GM23338 (cell line): ENCODE measurements around the gene GATAD2A. TPM values are rescaled to one million over a fixed set of nuclear protein-coding genes. Genes with fewer than 3 reads are reported as not detected.

Source experiments
- ATAC-seq: fragments of 200-7000 bp; cut with Tn5 transposase; 3 replicates; pipeline ENCODE4 v1.9.1; 2020
- DNase-seq: peaks from one replicate; pipeline ENCODE4 v3.0.0-alpha.2; 2015; ENCODE audit warnings: low spot score
- H2AFZ ChIP-seq: fragments of 200-600 bp; sonication (generic); 2 replicates; pipeline ENCODE4 v1.8.0; 2016; ENCODE audit warnings: antibody characterized with exemption, mild to moderate bottlenecking, moderate library complexity
- H3F3A ChIP-seq: fragments of 200-600 bp; sonication (generic); replicated peaks from 2 replicates; pipeline ENCODE4 v1.8.0; 2017; ENCODE audit warnings: antibody characterized with exemption, mixed run types, low read depth
- H3K27ac ChIP-seq: fragments of 200-600 bp; sonication (generic); 2 replicates; pipeline ENCODE4 v1.6.1; 2016; ENCODE audit warnings: low read depth
- H3K27me3 ChIP-seq: fragments of 200-600 bp; sonication (generic); 2 replicates; pipeline ENCODE4 v1.8.0; 2016; ENCODE audit warnings: mild to moderate bottlenecking, mixed run types, moderate library complexity; ENCODE audit not compliant: insufficient read depth
- H3K36me3 ChIP-seq: fragments of 200-600 bp; sonication (generic); 2 replicates; pipeline ENCODE4 v1.8.0; 2016; ENCODE audit warnings: mild to moderate bottlenecking; ENCODE audit not compliant: insufficient read depth
- H3K4me1 ChIP-seq: fragments of 200-600 bp; sonication (generic); 2 replicates; pipeline ENCODE4 v1.8.0; 2016; ENCODE audit warnings: mild to moderate bottlenecking, moderate library complexity; ENCODE audit not compliant: insufficient read depth
- H3K4me2 ChIP-seq: fragments of 200-600 bp; sonication (generic); 2 replicates; pipeline ENCODE4 v1.7.1; 2017; ENCODE audit warnings: mixed run types
- H3K4me3 ChIP-seq: fragments of 200-600 bp; sonication (generic); 2 replicates; pipeline ENCODE4 v1.6.1; 2016; ENCODE audit warnings: mixed run types
- H3K79me2 ChIP-seq: fragments of 200-600 bp; sonication (generic); replicated peaks from 2 replicates; pipeline ENCODE4 v1.8.0; 2017; ENCODE audit warnings: mild to moderate bottlenecking; ENCODE audit not compliant: insufficient read depth
- H3K9me2 ChIP-seq: fragments of 200-600 bp; sonication (generic); 2 replicates; pipeline ENCODE4 v1.8.0; 2017; ENCODE audit not compliant: insufficient read depth
- H4K20me1 ChIP-seq: fragments of 200-600 bp; sonication (generic); replicated peaks from 2 replicates; pipeline ENCODE4 v1.8.0; 2017; ENCODE audit warnings: mild to moderate bottlenecking; ENCODE audit not compliant: insufficient read depth
- H3K27ac Mint-ChIP-seq: 2 replicates; pipeline ENCODE4 v1.8.0; 2020; ENCODE audit warnings: inconsistent platforms, mild to moderate bottlenecking, moderate library complexity, mixed read lengths
- H3K27me3 Mint-ChIP-seq: 3 replicates; pipeline ENCODE4 v1.8.0; 2022; ENCODE audit warnings: low read depth, mild to moderate bottlenecking, moderate library complexity, mixed read lengths, inconsistent platforms; ENCODE audit not compliant: insufficient read depth, poor library complexity
- H3K36me3 Mint-ChIP-seq: 3 replicates; pipeline ENCODE4 v1.8.0; 2021; ENCODE audit warnings: low read depth, mild to moderate bottlenecking, inconsistent platforms, moderate library complexity, mixed read lengths
- H3K4me1 Mint-ChIP-seq: 3 replicates; pipeline ENCODE4 v1.8.0; 2020; ENCODE audit warnings: mild to moderate bottlenecking, inconsistent platforms, mixed read lengths
- H3K4me3 Mint-ChIP-seq: 3 replicates; pipeline ENCODE4 v1.8.0; 2021; ENCODE audit warnings: moderate library complexity, mild to moderate bottlenecking, inconsistent platforms, mixed read lengths
- H3K9me3 Mint-ChIP-seq: 3 replicates; pipeline ENCODE4 v1.8.0; 2020; ENCODE audit warnings: moderate library complexity, mild to moderate bottlenecking, inconsistent platforms, mixed read lengths
- CREB1 ChIP-seq: fragments of 250-450 bp; sonication (Bioruptor Pico); IDR thresholded peaks from 2 replicates; pipeline ENCODE4 v1.5.0; 2020; ENCODE audit warnings: low read depth, mild to moderate bottlenecking, moderate library complexity
- CTCF ChIP-seq, 2 experiments: fragments of 200-600 bp in 1 of 2; sonication (generic) in 1 of 2; conservative IDR thresholded peaks; 2 replicates each; pipeline versions ENCODE4 v1.5.1 to v1.6.1; 2016 to 2017; ENCODE audit warnings: antibody characterized with exemption in 2 of 2, low read depth in 2 of 2, mild to moderate bottlenecking in 2 of 2, moderate library complexity in 1 of 2
- ETS1 ChIP-seq: IDR thresholded peaks from 2 replicates; pipeline ENCODE4 v1.6.1; 2016; ENCODE audit warnings: antibody characterized with exemption
- EZH2phosphoT487 ChIP-seq: fragments of 200-600 bp; sonication (generic); IDR thresholded peaks from one replicate; pipeline ENCODE4 v1.8.1; 2018; ENCODE audit warnings: antibody characterized with exemption; ENCODE audit not compliant: unreplicated experiment
- JUNB ChIP-seq: IDR thresholded peaks from one replicate; pipeline ENCODE4 v1.6.1; 2016; ENCODE audit warnings: antibody characterized with exemption; ENCODE audit not compliant: unreplicated experiment
- POLR2AphosphoS5 ChIP-seq: IDR thresholded peaks from 2 replicates; pipeline ENCODE4 v1.6.1; 2016; ENCODE audit warnings: antibody characterized with exemption, low read depth
- REST ChIP-seq: IDR thresholded peaks from one replicate; pipeline ENCODE4 v1.6.1; 2018; ENCODE audit warnings: antibody characterized with exemption; ENCODE audit not compliant: unreplicated experiment
- STAT1 ChIP-seq: IDR thresholded peaks from one replicate; pipeline ENCODE4 v1.6.1; 2016; ENCODE audit warnings: antibody characterized with exemption; ENCODE audit not compliant: unreplicated experiment
- ZNF114 ChIP-seq: fragments of 250-450 bp; sonication (Bioruptor Pico); IDR thresholded peaks from 2 replicates; pipeline ENCODE4 v1.5.0; 2020; ENCODE audit warnings: mild to moderate bottlenecking, moderate library complexity
- ZNF331 ChIP-seq: fragments of 250-450 bp; sonication (Bioruptor Pico); IDR thresholded peaks from 2 replicates; pipeline ENCODE4 v1.5.0; 2020; ENCODE audit warnings: low read depth, mild to moderate bottlenecking, moderate library complexity
- ZNF462 ChIP-seq: fragments of 250-450 bp; sonication (Bioruptor Pico); IDR thresholded peaks from 2 replicates; pipeline ENCODE4 v1.5.0; 2020; ENCODE audit warnings: mild to moderate bottlenecking, moderate library complexity
- polyA plus RNA-seq: library from polyadenylated mRNA; unstranded; fragments of >200 nt; fragmentation: Nextera tagmentation; extraction: Ambion mirVana; gene quantifications from 2 replicates; pipeline ENCODE4 v1.2.1, GENCODE V29; 2016
- total RNA-seq: library from RNA; depleted of rRNA; stranded (reverse); fragments of >200 nt; shearing (Covaris generic); gene quantifications from 2 replicates; pipeline ENCODE4 v1.2.3, GENCODE V29; 2014

The GATAD2A gene
- total and polyA plus RNA-seq, 2 experiments from 2014 or later, result 40.0 to 151 TPM

GRCh38 chr19:19533841-19534240 lies 128.4 kb downstream of the GATAD2A start:
- H3K9me2 ChIP-seq, result no peaks in the 10 kb centered on the region
- no peak overlapping the region for H3K27ac ChIP-seq
- Mint-ChIP-seq H3K27ac (no peak overlapping the region), H3K4me3 (no peak overlapping the region; the same call in 2 of the 3 replicates), H3K4me1 (peaks cover 36% of the 10 kb centered on the region), H3K9me3 (no peaks in the 10 kb centered on the region), H3K27me3 (peaks cover 28% of the 10 kb centered on the region), H3K36me3 (peaks cover 13% of the 10 kb centered on the region)
- no peaks in the 10 kb centered on the region for H3K36me3 ChIP-seq
- H4K20me1 ChIP-seq, result 0 out of 2 replicates have a peak, but pooled peaks cover 3% of the 10 kb centered on the region
- TF ChIP-seq ZNF331 (CRISPR knock-in tag) (no peak), ETS1 (no peak), ZNF462 (no peak), POLR2AphosphoS5 (no peak), CREB1 (CRISPR knock-in tag) (no peak), CTCF (conservative IDR thresholded peaks at IDR 0.05; ENCODE audit: low read depth in 2 of 2) (no peak; a peak in 1 of 4 replicates), EZH2phosphoT487 (no peak), STAT1 (no peak), REST (no peak), JUNB (no peak), ZNF114 (no peak)
- peaks cover 4% of the 10 kb centered on the region; the same call in 1 of the 2 replicates for H3K4me1 ChIP-seq
- H3K27me3 ChIP-seq, result peaks cover 15% of the 10 kb centered on the region
- no peak for ATAC-seq
- peaks cover 35% of the 10 kb centered on the region for H3F3A ChIP-seq
- peak; percentile 8 for DNase-seq
- H2AFZ ChIP-seq, result no peak overlapping the region
- H3K4me3 ChIP-seq, result no peak overlapping the region
- no peaks in the 10 kb centered on the region for H3K79me2 ChIP-seq
- no peak overlapping the region for H3K4me2 ChIP-seq
